ENCODE measurements around the gene EAPP. TPM values are rescaled to one million over a fixed set of nuclear protein-coding genes. Genes with fewer than 3 reads are reported as not detected.

The EAPP gene
- total and polyA plus RNA-seq, 2 experiments from 2014 or later = 25.0 to 53.6 TPM

DNA sequence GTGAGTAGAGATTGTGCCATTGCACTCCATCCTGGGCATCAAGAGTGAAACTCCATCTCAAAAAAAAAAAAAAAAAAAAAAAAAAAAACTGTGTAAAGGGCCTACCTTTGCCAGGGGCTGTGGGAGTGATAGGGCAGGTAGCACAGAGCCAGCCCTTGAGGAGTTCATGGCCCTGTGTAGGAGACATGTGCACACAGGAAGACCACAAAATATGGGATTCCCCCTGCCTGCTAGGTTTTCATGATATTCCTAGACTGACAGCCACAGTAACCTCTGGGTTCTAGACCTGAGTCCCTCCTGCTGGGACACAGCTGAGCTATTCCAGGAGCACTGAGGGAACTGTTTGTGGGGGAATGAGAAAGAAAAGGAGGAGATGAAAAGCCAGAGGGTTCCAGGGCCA, 69.2 kb downstream of the EAPP start:
- Histone ChIP-seq H3K27ac (ENCODE audit: low read depth) (no peak overlapping the region), H3K79me2 (replicated peaks; ENCODE audit: insufficient read depth) (no peaks in the 10 kb centered on the region), H4K20me1 (replicated peaks; ENCODE audit: insufficient read depth) (no peaks in the 10 kb centered on the region), H3F3A (replicated peaks; ENCODE audit: low read depth) (no peaks in the 10 kb centered on the region), H3K4me1 (ENCODE audit: insufficient read depth) (peaks cover 7% of the 10 kb centered on the region), H3K9me2 (ENCODE audit: insufficient read depth) (no peaks in the 10 kb centered on the region; the same call in 1 of the 2 replicates), H3K36me3 (ENCODE audit: insufficient read depth) (no peaks in the 10 kb centered on the region), H3K27me3 (ENCODE audit: insufficient read depth) (no peaks in the 10 kb centered on the region), H3K4me2 (no peak overlapping the region), H3K4me3 (no peak overlapping the region), H2AFZ (peak overlapping the region; percentile 69; the same call in 1 of the 2 replicates)
- no peaks in the 10 kb centered on the region for H3K36me3 Mint-ChIP-seq (ENCODE audit: low read depth)
- ATAC-seq (no peak), DNase-seq (ENCODE audit: low spot score) (no peak)
- H3K27me3 Mint-ChIP-seq (ENCODE audit: insufficient read depth, low read depth, poor library complexity) = peaks cover 7% of the 10 kb centered on the region
- no peak for TF ChIP-seq STAT1 (IDR thresholded peaks at IDR 0.05; ENCODE audit: unreplicated experiment)
- no peak for TF ChIP-seq ZNF331 (CRISPR knock-in tag; IDR thresholded peaks at IDR 0.05; ENCODE audit: low read depth)
- TF ChIP-seq POLR2AphosphoS5 (IDR thresholded peaks at IDR 0.05; ENCODE audit: low read depth) = no peak
- no peak for TF ChIP-seq EZH2 (IDR thresholded peaks at IDR 0.05; ENCODE audit: low read depth, unreplicated experiment)
- no peak for TF ChIP-seq NANOG (IDR thresholded peaks at IDR 0.05; ENCODE audit: borderline replicate concordance)
- H3K4me3 Mint-ChIP-seq = no peak overlapping the region
- no peak overlapping the region for H3K27ac Mint-ChIP-seq
- H3K9me3 Mint-ChIP-seq = peaks cover 2% of the 10 kb centered on the region
- peaks cover 17% of the 10 kb centered on the region for H3K4me1 Mint-ChIP-seq

- Histone ChIP-seq H3K4me2 (no peak overlapping the region), H3K4me1 (ENCODE audit: insufficient read depth) (peaks cover 4% of the 10 kb centered on the region), H3K9me2 (ENCODE audit: insufficient read depth) (peaks cover 14% of the 10 kb centered on the region; the same call in 1 of the 2 replicates), H2AFZ (no peak overlapping the region), H3K79me2 (replicated peaks; ENCODE audit: insufficient read depth) (no peaks in the 10 kb centered on the region), H3K27me3 (ENCODE audit: insufficient read depth) (no peaks in the 10 kb centered on the region), H3K36me3 (ENCODE audit: insufficient read depth) (no peaks in the 10 kb centered on the region), H4K20me1 (replicated peaks; ENCODE audit: insufficient read depth) (no peaks in the 10 kb centered on the region), H3K4me3 (no peak overlapping the region), H3F3A (replicated peaks; ENCODE audit: low read depth) (0 out of 2 replicates have a peak, but pooled peaks cover 5% of the 10 kb centered on the region), H3K27ac (ENCODE audit: low read depth) (no peak overlapping the region)
- no peaks in the 10 kb centered on the region; the same call in 2 of the 3 replicates for H3K9me3 Mint-ChIP-seq
- TF ChIP-seq, protein P1, sequence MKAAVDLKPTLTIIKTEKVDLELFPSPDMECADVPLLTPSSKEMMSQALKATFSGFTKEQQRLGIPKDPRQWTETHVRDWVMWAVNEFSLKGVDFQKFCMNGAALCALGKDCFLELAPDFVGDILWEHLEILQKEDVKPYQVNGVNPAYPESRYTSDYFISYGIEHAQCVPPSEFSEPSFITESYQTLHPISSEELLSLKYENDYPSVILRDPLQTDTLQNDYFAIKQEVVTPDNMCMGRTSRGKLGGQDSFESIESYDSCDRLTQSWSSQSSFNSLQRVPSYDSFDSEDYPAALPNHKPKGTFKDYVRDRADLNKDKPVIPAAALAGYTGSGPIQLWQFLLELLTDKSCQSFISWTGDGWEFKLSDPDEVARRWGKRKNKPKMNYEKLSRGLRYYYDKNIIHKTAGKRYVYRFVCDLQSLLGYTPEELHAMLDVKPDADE (IDR thresholded peaks at IDR 0.05) = no peak
- TF ChIP-seq NANOG (IDR thresholded peaks at IDR 0.05; ENCODE audit: borderline replicate concordance) = no peak
- no peak for TF ChIP-seq POLR2AphosphoS5 (IDR thresholded peaks at IDR 0.05; ENCODE audit: low read depth)
- no peak for TF ChIP-seq EZH2 (IDR thresholded peaks at IDR 0.05; ENCODE audit: low read depth, unreplicated experiment)
- TF ChIP-seq STAT1 (IDR thresholded peaks at IDR 0.05; ENCODE audit: unreplicated experiment) = no peak
- no peak for TF ChIP-seq JUNB (IDR thresholded peaks at IDR 0.05; ENCODE audit: unreplicated experiment)
- TF ChIP-seq, protein P2, sequence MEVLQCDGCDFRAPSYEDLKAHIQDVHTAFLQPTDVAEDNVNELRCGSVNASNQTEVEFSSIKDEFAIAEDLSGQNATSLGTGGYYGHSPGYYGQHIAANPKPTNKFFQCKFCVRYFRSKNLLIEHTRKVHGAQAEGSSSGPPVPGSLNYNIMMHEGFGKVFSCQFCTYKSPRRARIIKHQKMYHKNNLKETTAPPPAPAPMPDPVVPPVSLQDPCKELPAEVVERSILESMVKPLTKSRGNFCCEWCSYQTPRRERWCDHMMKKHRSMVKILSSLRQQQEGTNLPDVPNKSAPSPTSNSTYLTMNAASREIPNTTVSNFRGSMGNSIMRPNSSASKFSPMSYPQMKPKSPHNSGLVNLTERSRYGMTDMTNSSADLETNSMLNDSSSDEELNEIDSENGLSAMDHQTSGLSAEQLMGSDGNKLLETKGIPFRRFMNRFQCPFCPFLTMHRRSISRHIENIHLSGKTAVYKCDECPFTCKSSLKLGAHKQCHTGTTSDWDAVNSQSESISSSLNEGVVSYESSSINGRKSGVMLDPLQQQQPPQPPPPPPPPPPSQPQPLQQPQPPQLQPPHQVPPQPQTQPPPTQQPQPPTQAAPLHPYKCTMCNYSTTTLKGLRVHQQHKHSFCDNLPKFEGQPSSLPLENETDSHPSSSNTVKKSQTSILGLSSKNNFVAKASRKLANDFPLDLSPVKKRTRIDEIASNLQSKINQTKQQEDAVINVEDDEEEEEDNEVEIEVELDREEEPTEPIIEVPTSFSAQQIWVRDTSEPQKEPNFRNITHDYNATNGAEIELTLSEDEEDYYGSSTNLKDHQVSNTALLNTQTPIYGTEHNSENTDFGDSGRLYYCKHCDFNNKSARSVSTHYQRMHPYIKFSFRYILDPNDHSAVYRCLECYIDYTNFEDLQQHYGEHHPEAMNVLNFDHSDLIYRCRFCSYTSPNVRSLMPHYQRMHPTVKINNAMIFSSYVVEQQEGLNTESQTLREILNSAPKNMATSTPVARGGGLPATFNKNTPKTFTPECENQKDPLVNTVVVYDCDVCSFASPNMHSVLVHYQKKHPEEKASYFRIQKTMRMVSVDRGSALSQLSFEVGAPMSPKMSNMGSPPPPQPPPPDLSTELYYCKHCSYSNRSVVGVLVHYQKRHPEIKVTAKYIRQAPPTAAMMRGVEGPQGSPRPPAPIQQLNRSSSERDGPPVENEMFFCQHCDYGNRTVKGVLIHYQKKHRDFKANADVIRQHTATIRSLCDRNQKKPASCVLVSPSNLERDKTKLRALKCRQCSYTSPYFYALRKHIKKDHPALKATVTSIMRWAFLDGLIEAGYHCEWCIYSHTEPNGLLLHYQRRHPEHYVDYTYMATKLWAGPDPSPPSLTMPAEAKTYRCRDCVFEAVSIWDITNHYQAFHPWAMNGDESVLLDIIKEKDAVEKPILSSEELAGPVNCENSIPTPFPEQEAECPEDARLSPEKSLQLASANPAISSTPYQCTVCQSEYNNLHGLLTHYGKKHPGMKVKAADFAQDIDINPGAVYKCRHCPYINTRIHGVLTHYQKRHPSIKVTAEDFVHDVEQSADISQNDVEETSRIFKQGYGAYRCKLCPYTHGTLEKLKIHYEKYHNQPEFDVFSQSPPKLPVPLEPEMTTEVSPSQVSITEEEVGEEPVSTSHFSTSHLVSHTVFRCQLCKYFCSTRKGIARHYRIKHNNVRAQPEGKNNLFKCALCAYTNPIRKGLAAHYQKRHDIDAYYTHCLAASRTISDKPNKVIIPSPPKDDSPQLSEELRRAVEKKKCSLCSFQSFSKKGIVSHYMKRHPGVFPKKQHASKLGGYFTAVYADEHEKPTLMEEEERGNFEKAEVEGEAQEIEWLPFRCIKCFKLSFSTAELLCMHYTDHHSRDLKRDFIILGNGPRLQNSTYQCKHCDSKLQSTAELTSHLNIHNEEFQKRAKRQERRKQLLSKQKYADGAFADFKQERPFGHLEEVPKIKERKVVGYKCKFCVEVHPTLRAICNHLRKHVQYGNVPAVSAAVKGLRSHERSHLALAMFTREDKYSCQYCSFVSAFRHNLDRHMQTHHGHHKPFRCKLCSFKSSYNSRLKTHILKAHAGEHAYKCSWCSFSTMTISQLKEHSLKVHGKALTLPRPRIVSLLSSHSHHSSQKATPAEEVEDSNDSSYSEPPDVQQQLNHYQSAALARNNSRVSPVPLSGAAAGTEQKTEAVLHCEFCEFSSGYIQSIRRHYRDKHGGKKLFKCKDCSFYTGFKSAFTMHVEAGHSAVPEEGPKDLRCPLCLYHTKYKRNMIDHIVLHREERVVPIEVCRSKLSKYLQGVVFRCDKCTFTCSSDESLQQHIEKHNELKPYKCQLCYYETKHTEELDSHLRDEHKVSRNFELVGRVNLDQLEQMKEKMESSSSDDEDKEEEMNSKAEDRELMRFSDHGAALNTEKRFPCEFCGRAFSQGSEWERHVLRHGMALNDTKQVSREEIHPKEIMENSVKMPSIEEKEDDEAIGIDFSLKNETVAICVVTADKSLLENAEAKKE (CRISPR knock-in tag; IDR thresholded peaks at IDR 0.05) = no peak
- no peak for TF ChIP-seq CTCF (conservative IDR thresholded peaks at IDR 0.05; ENCODE audit: low read depth in 2 of 2)
- TF ChIP-seq ZNF114 (CRISPR knock-in tag; IDR thresholded peaks at IDR 0.05) = no peak
- no peak for TF ChIP-seq EZH2phosphoT487 (IDR thresholded peaks at IDR 0.05; ENCODE audit: unreplicated experiment)
- H3K4me3 Mint-ChIP-seq = no peak overlapping the region
- ATAC-seq (no peak), DNase-seq (ENCODE audit: low spot score) (no peak)
- H3K36me3 Mint-ChIP-seq (ENCODE audit: low read depth) = no peaks in the 10 kb centered on the region
- H3K27ac Mint-ChIP-seq = no peak overlapping the region
- H3K27me3 Mint-ChIP-seq (ENCODE audit: insufficient read depth, low read depth, poor library complexity) = peaks cover 7% of the 10 kb centered on the region
- peaks cover 14% of the 10 kb centered on the region for H3K4me1 Mint-ChIP-seq
These were observed 72.8 kb downstream of the EAPP start for GRCh38 chr14:34466691-34467090.
